HepG2 (cell line): ENCODE results near the gene ETS2. TPM values are rescaled to one million over a fixed set of nuclear protein-coding genes. Genes with fewer than 3 reads are reported as not detected.

Source experiments
- ATAC-seq: fragments of 200-7000 bp; cut with Tn5 transposase; 3 replicates; pipeline ENCODE4 v1.9.1; 2020; ENCODE audit warnings: mild to moderate bottlenecking, moderate library complexity
- BruUV-seq: library from RNA; stranded (reverse); fragments of 400-500 nt; replicated peaks from 2 replicates; lab custom pipeline; 2021; lab: Mats Ljungman, UMichigan
- CTCF ChIA-PET: fragments of 300-600 bp; formaldehyde crosslinking; extraction: SDS; loops from one replicate; lab custom pipeline; 2021; ENCODE audit warnings: low total read pairs, inconsistent platforms, low intra/inter-chr PET ratio; lab: Yijun Ruan, JAX
- POLR2A ChIA-PET: fragments of 350-600 bp; sonication (Branson Sonifier 250); formaldehyde crosslinking; loops from one replicate; lab custom pipeline; 2020; ENCODE audit warnings: antibody characterized with exemption, inconsistent platforms; lab: Yijun Ruan, JAX
- DNase-seq: peaks from one replicate; pipeline ENCODE4 v3.0.0-alpha.2; 2015; ENCODE audit warnings: low spot score
- FAIRE-seq: peaks from 3 replicates; lab custom pipeline; 2011; peaks lifted over from hg19 to GRCh38; lab: Jason Lieb, UNC
- H2AFZ ChIP-seq: one replicate; pipeline ENCODE4 v1.6.1; 2011; ENCODE audit warnings: low read length, inconsistent platforms
- H3K27ac ChIP-seq: fragments of 300-600 bp; 3 replicates; pipeline ENCODE4 v1.8.0; 2011; ENCODE audit warnings: mixed run types, mild to moderate bottlenecking, mixed read lengths, low read length, inconsistent platforms; ENCODE audit not compliant: insufficient read depth; ENCODE audit errors: extremely low read length
- H3K27me3 ChIP-seq, 2 experiments: fragments of 200-600 bp in 1 of 2; 2 replicates in 1 of 2; 3 replicates in 1 of 2; pipeline versions ENCODE4 v1.6.0 to v1.8.0; 2011; ENCODE audit warnings: low read length in 2 of 2, mild to moderate bottlenecking in 2 of 2, moderate library complexity in 2 of 2, inconsistent platforms in 1 of 2; ENCODE audit not compliant: insufficient read depth in 2 of 2, control insufficient read depth in 1 of 2
- H3K36me3 ChIP-seq, 2 experiments: fragments of 200-600 bp in 1 of 2; replicated peaks in 1 of 2; 2 replicates in 1 of 2; 3 replicates in 1 of 2; pipeline versions ENCODE4 v1.5.1 to v1.8.0; 2011; ENCODE audit warnings: low read length in 2 of 2, inconsistent platforms in 1 of 2; ENCODE audit not compliant: insufficient read depth in 2 of 2, control insufficient read depth in 1 of 2
- H3K4me1 ChIP-seq: 2 replicates; pipeline ENCODE4 v1.5.1; 2012; ENCODE audit warnings: low read length, inconsistent platforms; ENCODE audit not compliant: insufficient read depth
- H3K4me2 ChIP-seq: 2 replicates; pipeline ENCODE4 v1.6.0; 2011; ENCODE audit warnings: low read depth, low read length, inconsistent platforms
- H3K4me3 ChIP-seq, 3 experiments: fragments of 200-600 bp in 1 of 3; sonication (generic), shearing (Covaris generic) in 1 of 3; replicated peaks in 1 of 3; 2 replicates each; pipeline ENCODE4 v1.5.1; 2011 to 2016; ENCODE audit warnings: low read length in 3 of 3, inconsistent platforms in 2 of 3, low read depth in 2 of 3, mild to moderate bottlenecking in 2 of 3, control low read depth in 1 of 3, mixed read lengths in 1 of 3; ENCODE audit not compliant: insufficient read depth in 1 of 3
- H3K79me2 ChIP-seq: one replicate; pipeline ENCODE4 v1.6.1; 2011; ENCODE audit warnings: low read length, inconsistent platforms; ENCODE audit not compliant: insufficient read depth
- H3K9ac ChIP-seq: 2 replicates; pipeline ENCODE4 v1.6.0; 2011; ENCODE audit warnings: mild to moderate bottlenecking, low read depth, low read length, inconsistent platforms; ENCODE audit not compliant: insufficient read depth
- H3K9me3 ChIP-seq: 2 replicates; pipeline ENCODE4 v1.5.1; 2012; ENCODE audit warnings: mild to moderate bottlenecking, low read length
- H4K20me1 ChIP-seq: 2 replicates; pipeline ENCODE4 v1.6.0; 2011; ENCODE audit warnings: inconsistent platforms, mild to moderate bottlenecking, low read length, moderate library complexity; ENCODE audit not compliant: insufficient read depth
- AHR ChIP-seq: IDR thresholded peaks from 2 replicates; pipeline ENCODE4 v1.6.1; 2018; ENCODE audit warnings: missing genetic modification reagents, missing compliant biosample characterization
- ATF2 ChIP-seq: sonication (generic); formaldehyde crosslinking; IDR thresholded peaks from 2 replicates; pipeline ENCODE4 v1.4.0; 2020; ENCODE audit warnings: missing genetic modification reagents
- CBX1 ChIP-seq: IDR thresholded peaks from one replicate; pipeline ENCODE4 v1.6.1; 2016; ENCODE audit warnings: antibody characterized with exemption, low read depth
- FOXC1 ChIP-seq: sonication (generic); formaldehyde crosslinking; IDR thresholded peaks from 2 replicates; pipeline ENCODE4 v1.8.0; 2022; ENCODE audit warnings: mild to moderate bottlenecking, missing genetic modification reagents, borderline replicate concordance
- ZNF17 ChIP-seq: sonication (generic); formaldehyde crosslinking; IDR thresholded peaks from 2 replicates; pipeline ENCODE4 v1.5.0; 2020; ENCODE audit warnings: mild to moderate bottlenecking, missing genetic modification reagents
- ZNF629 ChIP-seq: sonication (generic); formaldehyde crosslinking; conservative IDR thresholded peaks from 2 replicates; pipeline ENCODE4 v1.5.0; 2020; ENCODE audit warnings: missing genetic modification reagents
- WGBS: methylation state at CpG from one replicate; pipeline ENCODE4 v1.1.6; 2017; ENCODE audit warnings: low lambda C conversion rate; 5-methylcytosine and 5-hydroxymethylcytosine counted together
- in situ Hi-C: cut with HindIII; loops from 2 replicates; pipeline ENCODE4 v1.10.0; 2017; ENCODE audit warnings: low pct_unique_long_range_greater_than_20kb; ENCODE audit not compliant: extremely low pct_ligation_motif_present
- intact Hi-C: fragments of 100-400 bp; cut with micrococcal nuclease; formaldehyde crosslinking; loops from one replicate; pipeline ENCODE4 v1.10.0; 2022; ENCODE audit not compliant: unreplicated experiment
- polyA plus RNA-seq, 8 experiments: library from polyadenylated mRNA; depleted of rRNA in 3 of 8; stranded (reverse) in 7 of 8; unstranded in 1 of 8; fragments of >200 nt; fragmentation: Illumina TruSeq in 4 of 8; extraction: Trizol in 4 of 8; gene quantifications; 2 replicates each; pipeline versions ENCODE4 v1.2.1 to v1.2.3, GENCODE V29; 2011 to 2016; ENCODE audit warnings: low read depth in 4 of 8, missing spikeins in 1 of 8, mixed read lengths in 1 of 8; ENCODE audit not compliant: insufficient read depth in 1 of 8
- total RNA-seq, 5 experiments: library from RNA; depleted of rRNA; stranded (reverse); fragments of >200 nt; fragmentation: Illumina TruSeq; extraction: Trizol; gene quantifications; 2 replicates each; pipeline ENCODE4 v1.2.3, GENCODE V29; 2016; ENCODE audit warnings: low read depth in 1 of 5
- TF ChIP-seq, protein P1 (sequence below): sonication (generic); formaldehyde crosslinking; IDR thresholded peaks from 2 replicates; pipeline ENCODE4 v1.4.0; 2020; ENCODE audit warnings: missing genetic modification reagents, mild to moderate bottlenecking, borderline replicate concordance

The ETS2 gene
- total and polyA plus RNA-seq, 2 of the 13 experiments (the other 11 are each of a cell fraction or from before 2014, with no cell fraction given) = 24.6 to 64.4 TPM

DNA sequence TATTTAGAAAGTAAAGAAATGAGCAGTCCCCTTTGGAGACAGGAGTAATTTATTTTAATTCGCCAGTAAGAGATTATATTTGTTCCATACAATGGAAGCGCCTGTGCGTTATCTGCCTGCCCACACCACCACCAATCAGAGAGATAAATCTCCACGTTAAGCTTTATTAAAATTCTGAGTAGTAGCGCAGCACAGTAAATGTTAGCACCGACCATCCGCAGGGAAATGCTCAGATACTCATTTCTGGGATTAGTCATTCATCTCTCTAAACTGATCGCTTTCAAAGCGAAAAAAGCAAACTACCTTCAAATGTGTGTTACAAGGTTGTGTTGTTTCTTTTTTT lies 1.2 kb downstream of the ETS2 start:
- POLR2A ChIA-PET = interaction anchor here (0.6 to 3.5 kb wide), 9 partner anchors 9 to 159 kb away, joined by 3 to 33 read pairs (median 4); no protein-coding TSS in a partner anchor
- H3K36me3 ChIP-seq = peaks cover 7 to 29% of the 10 kb centered on the region in 2 experiments
- FAIRE-seq = no peak

More for the DNA sequence above, 1.2 kb downstream of the ETS2 start:
- BruUV-seq = no TSS peak
- Histone ChIP-seq H3K27ac (peak overlapping the region; percentile 75), H3K4me3 (peak overlapping the region; percentile 88 to 98 (median 96)), H3K4me2 (peak overlapping the region; percentile 85), H4K20me1 (peaks cover 44% of the 10 kb centered on the region), H3K4me1 (peaks cover 78% of the 10 kb centered on the region), H2AFZ (no peak overlapping the region), H3K9ac (peak overlapping the region; percentile 97), H3K9me3 (no peaks in the 10 kb centered on the region), H3K79me2 (peaks cover 59% of the 10 kb centered on the region), H3K27me3 (no peaks in the 10 kb centered on the region; a peak in 1 of 5 replicates)
- TF ChIP-seq ZNF17 (CRISPR knock-in tag) (no peak), ZNF629 (CRISPR knock-in tag) (no peak), ATF2 (CRISPR knock-in tag) (no peak), CBX1 (no peak), AHR (CRISPR knock-in tag) (no peak), FOXC1 (CRISPR knock-in tag) (no peak)
- TF ChIP-seq, protein P1, sequence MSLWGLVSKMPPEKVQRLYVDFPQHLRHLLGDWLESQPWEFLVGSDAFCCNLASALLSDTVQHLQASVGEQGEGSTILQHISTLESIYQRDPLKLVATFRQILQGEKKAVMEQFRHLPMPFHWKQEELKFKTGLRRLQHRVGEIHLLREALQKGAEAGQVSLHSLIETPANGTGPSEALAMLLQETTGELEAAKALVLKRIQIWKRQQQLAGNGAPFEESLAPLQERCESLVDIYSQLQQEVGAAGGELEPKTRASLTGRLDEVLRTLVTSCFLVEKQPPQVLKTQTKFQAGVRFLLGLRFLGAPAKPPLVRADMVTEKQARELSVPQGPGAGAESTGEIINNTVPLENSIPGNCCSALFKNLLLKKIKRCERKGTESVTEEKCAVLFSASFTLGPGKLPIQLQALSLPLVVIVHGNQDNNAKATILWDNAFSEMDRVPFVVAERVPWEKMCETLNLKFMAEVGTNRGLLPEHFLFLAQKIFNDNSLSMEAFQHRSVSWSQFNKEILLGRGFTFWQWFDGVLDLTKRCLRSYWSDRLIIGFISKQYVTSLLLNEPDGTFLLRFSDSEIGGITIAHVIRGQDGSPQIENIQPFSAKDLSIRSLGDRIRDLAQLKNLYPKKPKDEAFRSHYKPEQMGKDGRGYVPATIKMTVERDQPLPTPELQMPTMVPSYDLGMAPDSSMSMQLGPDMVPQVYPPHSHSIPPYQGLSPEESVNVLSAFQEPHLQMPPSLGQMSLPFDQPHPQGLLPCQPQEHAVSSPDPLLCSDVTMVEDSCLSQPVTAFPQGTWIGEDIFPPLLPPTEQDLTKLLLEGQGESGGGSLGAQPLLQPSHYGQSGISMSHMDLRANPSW (CRISPR knock-in tag) = no peak
- no peak for ATAC-seq
- WGBS = 1% methylated on average over 9 of the region's 9 CpGs
- CTCF ChIA-PET = no interaction called here
- DNase-seq = no peak
- in situ Hi-C loops (loop anchor here (10.0 kb wide), 1 partner anchor 318 kb away; no protein-coding TSS in a partner anchor), intact Hi-C loops (loop anchor here (2.0 to 10.0 kb wide), 4 partner anchors 40 to 328 kb away; no protein-coding TSS in a partner anchor)
